PFSK-1 (cell line): ENCODE measurements around the gene TOM1L2.

Experiments
- FOXP2 ChIP-seq: optimal IDR thresholded peaks from 2 replicates; pipeline ENCODE3; 2011; ENCODE audit warnings: borderline replicate concordance, control low read depth, inconsistent platforms; ENCODE audit not compliant: insufficient read depth; ENCODE audit errors: extremely low read length, extremely low read depth
- POLR2AphosphoS5 ChIP-seq: IDR thresholded peaks from 2 replicates; pipeline ENCODE4 v1.6.1; 2012; ENCODE audit warnings: low read depth, mild to moderate bottlenecking, control low read depth, low read length, moderate library complexity
- REST ChIP-seq, 2 experiments: IDR thresholded peaks; 2 replicates each; pipeline versions ENCODE4 v1.6.1 to v1.8.0; 2011 to 2012; ENCODE audit warnings: low read depth in 2 of 2, low read length in 2 of 2, control low read depth in 1 of 2, inconsistent platforms in 1 of 2, mild to moderate bottlenecking in 1 of 2, moderate library complexity in 1 of 2; ENCODE audit not compliant: insufficient read depth in 1 of 2
- SIN3A ChIP-seq: IDR thresholded peaks from 2 replicates; pipeline ENCODE4 v1.6.1; 2012; ENCODE audit warnings: mild to moderate bottlenecking, low read length, moderate library complexity, borderline replicate concordance; ENCODE audit not compliant: insufficient read depth
- TAF1 ChIP-seq: IDR thresholded peaks from 2 replicates; pipeline ENCODE4 v1.6.1; 2012; ENCODE audit warnings: low read length, control low read depth, borderline replicate concordance; ENCODE audit not compliant: insufficient read depth

GRCh38 chr17:17899486-17899885 is 72.7 kb downstream of the TOM1L2 start:
- TF ChIP-seq REST (IDR thresholded peaks at IDR 0.05; ENCODE audit: insufficient read depth in 1 of 2, low read depth in 2 of 2, low read length in 2 of 2) (no peak), SIN3A (no peak), TAF1 (no peak), POLR2AphosphoS5 (no peak), FOXP2 (no peak)
